Lung (tissue), 16 donors: ENCODE data around the gene ASCC1. TPM values are rescaled to one million over a fixed set of nuclear protein-coding genes. Genes with fewer than 3 reads are reported as not detected.

Source experiments
- ATAC-seq: fragments of 200-7000 bp; cut with Tn5 transposase; one replicate; pipeline ENCODE4 v1.9.1; 2020; ENCODE audit warnings: moderate number of reproducible peaks; ENCODE audit not compliant: insufficient read depth, low FRiP score
- DNase-seq, 3 donors: peaks; one replicate each; pipeline ENCODE4 v3.0.0-alpha.2; 2013 to 2017
- H3K27ac ChIP-seq, 2 donors: one replicate each; pipeline ENCODE4 v1.5.1; 2013; ENCODE audit warnings: mild to moderate bottlenecking in 2 of 2, moderate library complexity in 2 of 2, control low read depth in 1 of 2, inconsistent platforms in 1 of 2, low read depth in 1 of 2, low read length in 1 of 2
- H3K27me3 ChIP-seq, 3 donors: one replicate each; pipeline ENCODE4 v1.5.1; 2013; ENCODE audit warnings: low read length in 2 of 3; ENCODE audit not compliant: control insufficient read depth in 3 of 3, insufficient read depth in 3 of 3
- H3K36me3 ChIP-seq, 4 donors: one replicate each; pipeline ENCODE4 v1.5.1; 2013; ENCODE audit warnings: low read length in 4 of 4, mild to moderate bottlenecking in 1 of 4, moderate library complexity in 1 of 4; ENCODE audit not compliant: control insufficient read depth in 4 of 4, insufficient read depth in 4 of 4
- H3K4me1 ChIP-seq, 5 donors: one replicate each; pipeline ENCODE4 v1.5.1; 2013; ENCODE audit warnings: low read length in 5 of 5, mild to moderate bottlenecking in 2 of 5, moderate library complexity in 1 of 5; ENCODE audit not compliant: control insufficient read depth in 5 of 5, insufficient read depth in 5 of 5
- H3K4me3 ChIP-seq: one replicate; pipeline ENCODE4 v1.5.1; 2013; ENCODE audit warnings: mild to moderate bottlenecking, control low read depth, moderate library complexity
- H3K9ac ChIP-seq, 2 donors: one replicate each; pipeline ENCODE4 v1.5.1; 2013; ENCODE audit warnings: low read length in 2 of 2, control low read depth in 1 of 2; ENCODE audit not compliant: insufficient read depth in 1 of 2
- H3K9me3 ChIP-seq, 4 donors: one replicate each; pipeline ENCODE4 v1.5.1; 2013; ENCODE audit warnings: low read length in 3 of 4, mild to moderate bottlenecking in 1 of 4, moderate library complexity in 1 of 4; ENCODE audit not compliant: control insufficient read depth in 4 of 4, insufficient read depth in 3 of 4
- CTCF ChIP-seq: IDR thresholded peaks from 2 replicates; pipeline ENCODE4 v1.5.1; 2012; ENCODE audit warnings: mild to moderate bottlenecking; ENCODE audit errors: control extremely low read depth, extremely low read depth
- WGBS, 2 donors: extraction: QIAGEN DNeasy Blood & Tissue Kit; methylation state at CpG; one replicate each; pipeline ENCODE4 v1.1.7; 2013; 5-methylcytosine and 5-hydroxymethylcytosine counted together
- long read RNA-seq, 5 donors: transcript quantifications; one replicate each; lab custom pipeline, GENCODE V29; 2026
- polyA plus RNA-seq, 2 donors: library from polyadenylated mRNA; stranded (reverse); fragments of 200-250 nt; gene quantifications; one replicate each; pipeline ENCODE4 v1.2.1, GENCODE V29; 2013
- total RNA-seq, 2 donors: library from RNA; depleted of rRNA in 1 of 2; stranded (reverse); fragments of >200 nt in 1 of 2; gene quantifications; one replicate each; pipeline ENCODE4 v1.2.1, GENCODE V29; 2014 to 2021
- donor health status: control.
- donor health status: control.
- donor health status: Bipolar disorder and iron deficiency.
- donor health status: healthy.
- donor health status: DM: yes; HTN: yes; CAD: no.

ASCC1 gene
- total RNA-seq, result 10 to 100 TPM; 28.9 to 29.9 TPM
- 10 to 100 TPM in 1 of 2 donors, 1 to 10 TPM in 1; 9.0 to 19.4 TPM for polyA plus RNA-seq
- long read RNA-seq, donor 1, transcript ASCC1-202 (10 exons, 2,002 nt), result major isoform, 7 of 273 reads
- long read RNA-seq, donor 1, partial matches to known transcripts, result 138 of 273 reads
- long read RNA-seq, donor 1, other reads (novel, unspliced or antisense), result 128 of 273 reads
- long read RNA-seq, donor 2, partial matches to known transcripts, result 31 of 83 reads
- long read RNA-seq, donor 2, other reads (novel, unspliced or antisense), result 52 of 83 reads
- long read RNA-seq, donor 3, partial matches to known transcripts, result 156 of 215 reads
- long read RNA-seq, donor 3, other reads (novel, unspliced or antisense), result 58 of 215 reads
- long read RNA-seq, donor 4, partial matches to known transcripts, result 44 of 85 reads
- long read RNA-seq, donor 4, other reads (novel, unspliced or antisense), result 41 of 85 reads
- long read RNA-seq, donor 5, partial matches to known transcripts, result 102 of 212 reads
- long read RNA-seq, donor 5, other reads (novel, unspliced or antisense), result 107 of 212 reads

GRCh38 chr10:72215611-72216549, at the start of gene ASCC1, which contains the start of gene ANAPC16:
Gene ASCC1, minus strand, starts transcription at chr10:72216276. Its CDS starts 2,978 bp downstream, at chr10:72213298.
Gene ANAPC16, plus strand, starts transcription at chr10:72216012. Its CDS starts 7,903 bp downstream, at chr10:72223915.
- Histone ChIP-seq H3K9me3 (no peaks in the 10 kb centered on the region), H3K4me3 (peak within 1 kb of the TSS; percentile 49), H3K27ac (peak within 1 kb of the TSS; percentile 94 to 96), H3K36me3 (peaks cover 0 to 14% (median 5%) of the 10 kb centered on the region in 4 donors), H3K27me3 (no peaks in the 10 kb centered on the region), H3K9ac (peak within 1 kb of the TSS; percentile 90 to 98), H3K4me1 (peaks cover 0 to 20% (median 4%) of the 10 kb centered on the region in 5 donors)
- peak; percentile 99 for ATAC-seq
- WGBS, 2 donors, result 0 to 1% methylated on average over 59 to 64 of the region's 64 CpGs
- peak; percentile 97 to 98 (median 97) for DNase-seq
- no peak for TF ChIP-seq CTCF

- Histone ChIP-seq H3K9ac (no peak overlapping the region), H3K9me3 (no peaks in the 10 kb centered on the region), H3K27me3 (no peaks in the 10 kb centered on the region), H3K27ac (peak overlapping the region in 1 of 2 donors; percentile 35), H3K4me1 (peaks cover 7 to 26% (median 8%) of the 10 kb centered on the region in 5 donors), H3K4me3 (no peak overlapping the region), H3K36me3 (no peaks in the 10 kb centered on the region)
- no peak for TF ChIP-seq CTCF
- WGBS, 2 donors, result 89 to 94% methylated on average over 6 of the region's 6 CpGs
- ATAC-seq, result no peak
- DNase-seq, result peak in 1 of 3 donors; percentile 23
These were observed 49.4 kb upstream of the ASCC1 start for GRCh38 chr10:72265508-72265907.

GRCh38 chr10:72264536-72264935, 48.5 kb upstream of the ASCC1 start:
- 86 to 98% methylated on average over 1 of the region's 1 CpG for WGBS, 2 donors
- ATAC-seq, result no peak

More at GRCh38 chr10:72264536-72264935, 48.5 kb upstream of the ASCC1 start:
- Histone ChIP-seq H3K36me3 (no peaks in the 10 kb centered on the region), H3K4me3 (no peak overlapping the region), H3K9me3 (no peaks in the 10 kb centered on the region), H3K4me1 (peaks cover 15 to 36% (median 17%) of the 10 kb centered on the region in 5 donors), H3K27ac (no peak overlapping the region), H3K9ac (no peak overlapping the region), H3K27me3 (no peaks in the 10 kb centered on the region)
- no peak for DNase-seq
- no peak for TF ChIP-seq CTCF
